Ovary (tissue), 9 donors: Measurements from ENCODE around the gene MYADML2. TPM values are rescaled to one million over a fixed set of nuclear protein-coding genes. Genes with fewer than 3 reads are reported as not detected.

Experiments
- DNase-seq, 5 donors: peaks; one replicate each; pipeline ENCODE4 v3.0.0-alpha.2; 2019 to 2020
- H3K27ac ChIP-seq, 2 donors: fragments of 200-600 bp; one replicate each; pipeline versions ENCODE4 v1.5.1 to v1.8.0; 2019 to 2022
- H3K27me3 ChIP-seq: fragments of 200-600 bp; one replicate; pipeline ENCODE4 v1.8.0; 2022
- H3K36me3 ChIP-seq: fragments of 200-600 bp; sonication (generic); one replicate; pipeline ENCODE4 v1.5.1; 2019
- H3K4me1 ChIP-seq: one replicate; pipeline ENCODE4 v1.8.1; 2013; ENCODE audit warnings: mild to moderate bottlenecking, moderate library complexity; ENCODE audit not compliant: insufficient read depth
- H3K4me3 ChIP-seq: fragments of 200-600 bp; sonication (generic); one replicate; pipeline ENCODE4 v1.5.1; 2017
- H3K9me3 ChIP-seq, 2 donors: fragments of 200-600 bp in 1 of 2; sonication (generic) in 1 of 2; one replicate each; pipeline versions ENCODE4 v1.5.1 to v1.8.1; 2013 to 2019; ENCODE audit warnings: mild to moderate bottlenecking in 1 of 2, moderate library complexity in 1 of 2
- EP300 ChIP-seq: sonication (generic); formaldehyde crosslinking; IDR thresholded peaks from one replicate; pipeline ENCODE4 v1.6.1; 2017; ENCODE audit warnings: antibody characterized with exemption
- POLR2A ChIP-seq: fragments of 450-650 bp; IDR thresholded peaks from one replicate; pipeline ENCODE4 v1.6.1; 2017; ENCODE audit warnings: antibody characterized with exemption, mild to moderate bottlenecking, moderate library complexity
- WGBS, 3 donors: extraction: QIAGEN DNeasy Blood & Tissue Kit in 1 of 3; methylation state at CpG; one replicate each; pipeline versions ENCODE4 v1.1.5 to v1.1.7; 2013 to 2017; 5-methylcytosine and 5-hydroxymethylcytosine counted together
- intact Hi-C, 4 donors: fragments of 100-400 bp; cut with DNase I; formaldehyde crosslinking; loops; one replicate each; pipeline versions ENCODE4 v1.11.0 to v1.15.1; 2022 to 2023
- polyA plus RNA-seq, 2 donors: library from polyadenylated mRNA; stranded (reverse); fragments of 200-250 nt in 1 of 2; fragments of 350-450 nt in 1 of 2; fragmentation: Illumina TruSeq in 1 of 2; extraction: RNeasy Lipid Tissue Mini Kit (QIAGEN cat#74804) in 1 of 2; gene quantifications; one replicate each; pipeline ENCODE4 v1.2.3, GENCODE V29; 2013 to 2014
- total RNA-seq, 7 donors: library from RNA; depleted of rRNA in 2 of 7; stranded (reverse); fragments of >200 nt in 2 of 7; fragmentation: NEBNext Ultra II Directional in 3 of 7; extraction: Animal tissue kit (Norgen Biotek cat#: 25700) in 3 of 7; gene quantifications; one replicate each; pipeline versions ENCODE4 v1.1.0 to v1.2.4, GENCODE V29; 2016 to 2023
- TF ChIP-seq, protein P1 (sequence below), 3 donors: fragments of 450-650 bp in 2 of 3; fragments of 200-600 bp in 1 of 3; IDR thresholded peaks; one replicate each; pipeline versions ENCODE4 v1.5.1 to v1.8.0; 2016 to 2022; ENCODE audit warnings: antibody characterized with exemption in 3 of 3, mild to moderate bottlenecking in 1 of 3
- donor health status: DM: no; HTN: no; CAD: no; lungs with moderate emphysema.
- donor health status: DM: no; HTN: no; CAD: no.
- donor health status: Bipolar disorder and iron deficiency.
- donor health status: DM: yes; HTN: yes; CAD: no.
- donor health status: DM: no; HTN: no; CAD: no.
- donor health status: DM: yes; HTN: yes; CAD: no.

Gene MYADML2
- total and polyA plus RNA-seq, 9 donors, result not detected

DNA sequence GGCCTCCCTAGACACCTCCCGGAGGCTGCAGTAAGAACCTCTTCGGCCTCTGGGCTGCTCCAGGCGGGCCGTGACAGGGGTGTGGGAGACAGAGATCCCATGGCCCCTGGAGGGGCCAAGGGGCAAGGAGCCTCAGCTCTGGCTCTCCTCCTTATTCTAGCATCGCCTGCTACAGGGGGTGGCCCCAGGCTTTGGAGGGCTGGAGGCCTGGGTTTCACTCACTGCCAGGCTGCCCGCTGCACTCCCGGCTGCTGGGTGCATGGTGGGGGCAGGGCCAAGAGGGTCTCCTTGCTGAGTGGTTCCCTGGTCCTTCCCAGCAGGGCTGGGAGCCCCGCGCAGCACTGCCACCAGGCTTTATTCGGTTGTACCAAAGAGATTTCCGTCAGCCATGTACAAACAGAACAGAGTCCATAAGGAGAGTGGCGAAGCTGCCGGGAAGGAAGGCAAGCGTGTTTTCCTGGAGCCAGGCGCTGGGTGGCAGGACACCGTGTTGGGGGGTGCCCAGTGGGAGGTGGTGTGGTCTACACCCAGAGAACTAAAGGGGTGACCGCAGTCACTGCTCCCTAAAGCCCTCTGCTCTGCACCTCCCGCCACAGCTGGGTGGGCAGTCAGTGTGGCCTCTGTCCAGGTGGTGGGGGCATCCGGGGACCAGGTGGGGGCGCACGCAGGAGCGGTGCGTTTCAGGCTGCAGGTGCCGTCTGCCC lies 43.0 kb downstream of the MYADML2 start:
- TF ChIP-seq, protein P1, sequence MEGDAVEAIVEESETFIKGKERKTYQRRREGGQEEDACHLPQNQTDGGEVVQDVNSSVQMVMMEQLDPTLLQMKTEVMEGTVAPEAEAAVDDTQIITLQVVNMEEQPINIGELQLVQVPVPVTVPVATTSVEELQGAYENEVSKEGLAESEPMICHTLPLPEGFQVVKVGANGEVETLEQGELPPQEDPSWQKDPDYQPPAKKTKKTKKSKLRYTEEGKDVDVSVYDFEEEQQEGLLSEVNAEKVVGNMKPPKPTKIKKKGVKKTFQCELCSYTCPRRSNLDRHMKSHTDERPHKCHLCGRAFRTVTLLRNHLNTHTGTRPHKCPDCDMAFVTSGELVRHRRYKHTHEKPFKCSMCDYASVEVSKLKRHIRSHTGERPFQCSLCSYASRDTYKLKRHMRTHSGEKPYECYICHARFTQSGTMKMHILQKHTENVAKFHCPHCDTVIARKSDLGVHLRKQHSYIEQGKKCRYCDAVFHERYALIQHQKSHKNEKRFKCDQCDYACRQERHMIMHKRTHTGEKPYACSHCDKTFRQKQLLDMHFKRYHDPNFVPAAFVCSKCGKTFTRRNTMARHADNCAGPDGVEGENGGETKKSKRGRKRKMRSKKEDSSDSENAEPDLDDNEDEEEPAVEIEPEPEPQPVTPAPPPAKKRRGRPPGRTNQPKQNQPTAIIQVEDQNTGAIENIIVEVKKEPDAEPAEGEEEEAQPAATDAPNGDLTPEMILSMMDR (IDR thresholded peaks at IDR 0.05), result no peak
- TF ChIP-seq EP300 (no peak), POLR2A (no peak)
- Histone ChIP-seq H3K9me3 (no peaks in the 10 kb centered on the region), H3K36me3 (no peaks in the 10 kb centered on the region), H3K27ac (no peak overlapping the region), H3K4me3 (no peak overlapping the region), H3K4me1 (peaks cover 2% of the 10 kb centered on the region), H3K27me3 (no peaks in the 10 kb centered on the region)
- peak in 1 of 5 donors; percentile 24 for DNase-seq
- 85 to 95% (median 89%) methylated on average over 24 of the region's 24 CpGs for WGBS, 3 donors
- intact Hi-C loops, result no loop called here

DNA sequence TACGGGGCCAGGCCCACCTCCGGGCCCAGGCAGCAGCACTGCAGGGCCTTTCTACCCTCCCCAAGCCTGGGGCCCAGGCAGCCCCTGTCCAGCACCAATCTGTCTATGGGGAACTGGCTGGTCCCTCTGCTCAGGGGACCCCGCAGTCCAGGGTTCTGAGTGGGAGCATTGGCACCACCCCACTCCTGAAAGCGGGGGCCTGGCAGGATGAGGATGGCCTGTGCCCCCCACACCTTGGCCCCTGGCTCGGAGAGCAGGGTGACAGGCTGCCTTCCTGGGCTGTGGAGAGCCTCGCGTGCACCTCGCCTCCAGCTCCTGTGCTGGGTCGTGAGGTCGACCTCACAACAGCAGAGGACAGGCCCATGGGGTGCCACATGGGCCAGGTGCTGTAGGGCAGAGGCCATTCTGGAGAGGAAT lies 43.6 kb downstream of the MYADML2 start:
- Histone ChIP-seq H3K27ac (no peak overlapping the region), H3K4me1 (peaks cover 2% of the 10 kb centered on the region), H3K4me3 (no peak overlapping the region), H3K27me3 (no peaks in the 10 kb centered on the region), H3K9me3 (no peaks in the 10 kb centered on the region), H3K36me3 (no peaks in the 10 kb centered on the region)
- WGBS, 3 donors, result 90 to 95% (median 92%) methylated on average over 10 of the region's 10 CpGs
- intact Hi-C loops, result no loop called here
- TF ChIP-seq EP300, result no peak
- no peak for TF ChIP-seq POLR2A
- TF ChIP-seq, protein P1 (IDR thresholded peaks at IDR 0.05), result no peak
- no peak for DNase-seq

DNA sequence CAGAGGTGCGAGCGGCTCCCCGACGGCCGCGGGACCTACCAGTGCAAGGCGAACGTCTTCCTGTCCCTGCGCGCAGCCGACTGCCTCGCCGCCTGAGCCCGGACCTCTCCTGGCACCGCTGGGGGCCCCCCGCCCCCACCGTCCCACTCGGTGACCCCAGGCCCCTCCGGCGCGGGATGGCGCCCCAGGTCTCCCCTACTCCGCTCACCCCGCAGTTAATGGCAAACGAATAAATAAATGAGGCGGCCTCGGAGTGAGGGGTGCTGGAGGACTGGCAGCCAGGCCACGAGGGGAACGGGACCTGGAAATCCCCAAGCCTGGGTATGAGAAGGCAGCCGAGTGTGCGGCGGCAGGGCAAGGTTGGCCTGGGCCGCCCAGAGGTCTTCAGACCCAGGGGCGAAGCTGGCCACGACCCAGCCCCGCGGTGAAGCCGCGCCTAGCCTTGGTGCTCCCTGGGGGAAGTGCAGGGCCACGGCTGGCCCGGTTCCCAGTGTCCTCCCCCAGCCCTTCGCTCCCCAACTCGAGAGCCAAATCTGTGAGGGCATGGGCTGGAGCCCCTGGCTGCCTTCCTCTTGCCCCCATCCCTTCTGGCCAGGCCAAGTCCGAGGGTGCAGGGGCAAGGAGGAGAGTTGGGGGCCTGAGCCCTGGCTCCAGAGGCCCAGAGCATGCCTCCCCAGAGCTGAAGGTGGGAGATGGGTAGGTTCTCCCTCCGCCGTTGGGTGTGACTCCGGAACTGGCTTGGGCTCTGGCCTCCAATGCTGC lies 44.2 kb downstream of the MYADML2 start:
- no peaks in the 10 kb centered on the region for H3K36me3 ChIP-seq
- intact Hi-C loops, result no loop called here
- 33 to 40% (median 37%) methylated on average over 46 to 47 of the region's 47 CpGs for WGBS, 3 donors
- DNase-seq, result peak in 3 of 5 donors; percentile 33 to 48 (median 41)
- no peaks in the 10 kb centered on the region for H3K27me3 ChIP-seq
- TF ChIP-seq EP300 (no peak), POLR2A (no peak)
- TF ChIP-seq, protein P1 (IDR thresholded peaks at IDR 0.05), result no peak
- no peak overlapping the region for H3K27ac ChIP-seq
- H3K4me1 ChIP-seq, result peaks cover 2% of the 10 kb centered on the region
- no peak overlapping the region for H3K4me3 ChIP-seq
- H3K9me3 ChIP-seq, result no peaks in the 10 kb centered on the region

DNA sequence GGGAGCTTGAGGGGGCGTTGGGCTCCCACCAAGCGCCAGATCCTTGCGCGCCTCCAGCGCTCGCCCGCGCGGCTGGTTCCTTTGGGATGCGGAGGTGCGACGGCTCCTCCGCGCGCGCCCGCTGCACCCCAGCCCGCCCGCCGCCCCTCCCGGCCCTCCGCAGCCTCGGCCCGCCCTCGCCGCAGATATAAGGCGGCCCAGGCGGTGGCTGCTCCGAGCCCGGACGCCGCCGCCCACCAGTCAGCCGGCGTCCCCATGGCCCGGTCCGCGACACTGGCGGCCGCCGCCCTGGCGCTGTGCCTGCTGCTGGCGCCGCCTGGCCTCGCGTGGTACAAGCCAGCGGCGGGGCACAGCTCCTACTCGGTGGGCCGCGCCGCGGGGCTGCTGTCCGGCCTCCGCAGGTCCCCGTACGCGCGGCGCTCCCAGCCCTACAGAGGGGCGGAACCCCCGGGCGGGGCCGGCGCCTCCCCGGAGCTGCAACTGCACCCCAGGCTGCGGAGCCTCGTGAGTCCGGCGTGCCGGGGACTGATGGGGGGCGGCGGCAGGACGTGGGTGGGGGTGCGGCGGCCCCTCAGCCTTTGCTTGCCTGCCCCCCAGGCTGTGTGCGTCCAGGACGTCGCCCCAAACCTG lies 44.9 kb downstream of the MYADML2 start, which contains the start of gene NPB:
TSS of gene NPB (plus strand) at position 216 of the 630 bp plus-strand sequence. CDS start at position 256, 40 bp downstream.
- no peak within 1 kb of the TSS for H3K27ac ChIP-seq
- no peaks in the 10 kb centered on the region for H3K9me3 ChIP-seq
- H3K4me1 ChIP-seq, result peaks cover 2% of the 10 kb centered on the region
- no peaks in the 10 kb centered on the region for H3K27me3 ChIP-seq
- no peak within 1 kb of the TSS for H3K4me3 ChIP-seq
- peak in 3 of 5 donors; percentile 20 to 56 (median 38) for DNase-seq
- TF ChIP-seq EP300, result no peak
- TF ChIP-seq, protein P1 (IDR thresholded peaks at IDR 0.05), result no peak
- no peak for TF ChIP-seq POLR2A
- intact Hi-C loops, result no loop called here
- 1% methylated on average over 25 to 79 of the region's 79 CpGs for WGBS, 3 donors
- H3K36me3 ChIP-seq, result no peaks in the 10 kb centered on the region
